Endothelial cell of hepatic sinusoid (primary cell): ENCODE results near the gene ELP5.

Experiments used
- in situ Hi-C: cut with HindIII; loops from 2 replicates; pipeline ENCODE4 v1.10.0; 2017; ENCODE audit warnings: low sequenced_read_pairs

The ELP5 gene

DNA sequence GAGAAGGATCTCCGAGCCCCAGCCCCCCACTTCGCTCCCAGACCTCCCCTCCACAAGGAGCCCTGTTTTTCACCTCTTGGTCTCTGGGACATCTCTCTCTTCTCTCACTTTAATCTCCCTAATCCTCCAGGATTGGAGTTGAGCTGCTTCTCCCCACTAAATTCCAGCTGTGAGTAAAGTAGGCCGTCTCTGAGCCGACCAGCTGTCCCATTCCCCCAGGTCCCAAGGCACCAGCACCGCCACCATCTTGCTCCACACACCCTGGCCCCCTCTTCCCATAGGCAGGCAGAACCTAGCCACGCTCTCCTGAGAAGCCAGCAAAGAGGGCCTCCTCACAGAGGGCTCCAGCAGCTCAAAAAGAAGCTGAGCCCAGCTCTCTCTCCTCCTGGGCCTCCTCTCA, 33.3 kb upstream of the ELP5 start:
- in situ Hi-C loops, result no loop called here

DNA sequence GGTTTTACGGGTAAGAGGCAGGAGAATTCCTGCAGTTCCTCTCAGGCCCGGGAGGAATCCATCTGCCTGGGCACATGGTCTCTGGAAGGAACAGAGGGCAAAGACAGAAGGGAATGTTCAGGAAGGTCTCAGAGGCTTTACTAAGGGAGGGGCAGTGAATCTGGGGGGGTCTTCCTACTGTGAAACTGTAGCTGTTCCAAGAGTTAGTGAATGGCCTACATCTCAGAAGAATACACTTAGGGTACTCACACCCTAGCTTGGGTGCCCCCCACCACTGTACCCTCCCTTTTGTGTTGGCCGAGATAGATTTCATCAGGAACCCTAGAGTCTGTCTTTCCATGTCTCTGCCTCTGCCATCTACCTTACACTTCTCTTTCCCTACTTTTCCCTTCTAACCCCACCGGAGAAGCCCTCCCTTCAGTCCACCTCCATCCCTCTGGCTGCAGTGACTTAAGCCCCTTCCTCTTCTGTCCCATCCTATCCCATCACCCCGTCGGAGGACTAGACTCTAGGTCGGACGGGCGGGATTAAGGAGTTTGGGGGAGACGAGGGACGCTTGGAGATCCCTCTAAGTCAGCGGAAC, 32.7 kb upstream of the ELP5 start:
- in situ Hi-C loops, result no loop called here

DNA sequence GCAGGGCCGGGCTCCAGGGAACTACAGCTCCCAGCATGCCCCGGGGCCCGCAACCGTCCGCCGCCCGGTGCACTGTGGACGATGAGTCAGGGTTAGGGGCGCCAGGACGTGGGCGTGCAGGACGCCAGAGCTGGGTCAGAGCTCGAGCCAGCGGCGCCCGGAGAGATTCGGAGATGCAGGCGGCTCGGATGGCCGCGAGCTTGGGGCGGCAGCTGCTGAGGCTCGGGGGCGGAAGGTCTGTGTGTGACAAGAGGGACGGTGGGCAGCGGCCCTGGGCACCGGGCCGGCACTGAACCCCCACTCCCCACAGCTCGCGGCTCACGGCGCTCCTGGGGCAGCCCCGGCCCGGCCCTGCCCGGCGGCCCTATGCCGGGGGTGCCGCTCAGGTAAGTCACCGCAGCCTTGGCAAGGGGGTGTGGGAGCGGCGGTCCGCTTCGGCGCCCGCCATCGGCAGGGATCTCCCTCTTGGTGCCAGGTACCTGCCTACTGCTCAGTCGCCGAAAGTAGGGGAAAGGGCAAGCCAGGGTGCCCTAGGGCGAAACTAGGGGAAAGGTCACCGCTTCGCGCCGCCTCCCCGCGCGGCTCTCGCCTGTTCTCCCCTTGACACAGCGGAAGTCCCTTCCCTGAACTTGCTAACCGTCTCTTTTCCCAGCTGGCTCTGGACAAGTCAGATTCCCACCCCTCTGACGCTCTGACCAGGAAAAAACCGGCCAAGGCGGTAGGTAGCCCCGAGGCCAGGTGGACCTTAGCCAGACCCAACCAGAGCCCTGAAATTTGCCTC, 32.0 kb upstream of the ELP5 start, which contains the start of the genes ACADVL and DLG4:
Gene ACADVL, plus strand, starts transcription at position 127 of the 781 bp plus-strand sequence. Its CDS starts 47 bp downstream, at position 174.
Gene DLG4, minus strand, starts transcription at position 25 of the 781 bp plus-strand sequence.
- in situ Hi-C loops, result no loop called here

DNA sequence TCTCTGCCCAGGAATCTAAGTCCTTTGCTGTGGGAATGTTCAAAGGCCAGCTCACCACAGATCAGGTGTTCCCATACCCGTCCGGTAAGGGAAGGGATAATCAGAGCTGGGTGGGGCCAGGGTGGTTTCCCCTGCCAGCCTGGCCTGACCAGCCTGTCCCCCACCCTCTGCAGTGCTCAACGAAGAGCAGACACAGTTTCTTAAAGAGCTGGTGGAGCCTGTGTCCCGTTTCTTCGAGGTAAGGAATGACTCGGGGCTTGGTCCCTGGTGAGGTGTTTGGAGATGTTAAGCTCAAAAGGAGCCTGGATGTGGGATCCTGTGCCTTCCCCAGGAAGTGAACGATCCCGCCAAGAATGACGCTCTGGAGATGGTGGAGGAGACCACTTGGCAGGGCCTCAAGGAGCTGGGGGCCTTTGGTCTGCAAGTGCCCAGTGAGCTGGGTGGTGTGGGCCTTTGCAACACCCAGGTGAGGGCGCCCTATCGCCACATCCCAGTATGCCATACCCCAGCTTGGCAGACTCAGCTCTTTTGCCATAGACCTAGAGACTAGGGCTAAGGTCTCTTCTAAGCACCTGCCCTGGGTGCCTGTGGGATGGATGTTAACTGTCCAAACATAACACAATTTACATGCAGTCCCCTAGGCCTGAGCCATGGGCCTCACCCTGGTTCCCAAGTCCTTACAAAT, 31.3 kb upstream of the ELP5 start:
- in situ Hi-C loops, result no loop called here

DNA sequence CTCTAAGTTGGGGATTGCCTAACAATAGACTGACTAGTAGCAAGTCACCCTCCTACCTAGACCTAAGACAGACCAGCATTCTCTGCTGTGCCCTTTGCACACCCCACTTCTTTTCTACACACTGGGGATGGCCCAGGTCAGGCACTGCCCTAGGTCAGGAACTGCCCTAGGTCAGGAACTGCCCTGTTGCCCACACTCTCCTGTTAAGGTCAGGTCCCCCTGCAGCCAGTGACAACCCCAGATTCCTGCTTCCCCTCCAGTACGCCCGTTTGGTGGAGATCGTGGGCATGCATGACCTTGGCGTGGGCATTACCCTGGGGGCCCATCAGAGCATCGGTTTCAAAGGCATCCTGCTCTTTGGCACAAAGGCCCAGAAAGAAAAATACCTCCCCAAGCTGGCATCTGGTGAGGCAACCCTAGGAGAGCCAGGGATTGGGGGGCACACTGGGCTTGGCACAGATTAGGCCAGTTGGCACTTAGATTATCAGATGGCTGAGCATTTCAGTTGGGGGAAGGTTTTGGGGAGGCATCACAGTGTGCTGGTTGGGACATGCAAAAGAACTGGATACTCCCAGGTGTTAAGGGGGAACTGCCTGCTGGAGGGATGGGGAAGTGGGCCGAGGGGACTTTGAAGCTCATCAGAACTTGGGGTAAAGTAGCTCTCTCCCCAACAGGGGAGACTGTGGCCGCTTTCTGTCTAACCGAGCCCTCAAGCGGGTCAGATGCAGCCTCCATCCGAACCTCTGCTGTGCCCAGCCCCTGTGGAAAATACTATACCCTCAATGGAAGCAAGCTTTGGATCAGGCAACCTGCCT, 30.5 kb upstream of the ELP5 start:
- in situ Hi-C loops, result no loop called here

DNA sequence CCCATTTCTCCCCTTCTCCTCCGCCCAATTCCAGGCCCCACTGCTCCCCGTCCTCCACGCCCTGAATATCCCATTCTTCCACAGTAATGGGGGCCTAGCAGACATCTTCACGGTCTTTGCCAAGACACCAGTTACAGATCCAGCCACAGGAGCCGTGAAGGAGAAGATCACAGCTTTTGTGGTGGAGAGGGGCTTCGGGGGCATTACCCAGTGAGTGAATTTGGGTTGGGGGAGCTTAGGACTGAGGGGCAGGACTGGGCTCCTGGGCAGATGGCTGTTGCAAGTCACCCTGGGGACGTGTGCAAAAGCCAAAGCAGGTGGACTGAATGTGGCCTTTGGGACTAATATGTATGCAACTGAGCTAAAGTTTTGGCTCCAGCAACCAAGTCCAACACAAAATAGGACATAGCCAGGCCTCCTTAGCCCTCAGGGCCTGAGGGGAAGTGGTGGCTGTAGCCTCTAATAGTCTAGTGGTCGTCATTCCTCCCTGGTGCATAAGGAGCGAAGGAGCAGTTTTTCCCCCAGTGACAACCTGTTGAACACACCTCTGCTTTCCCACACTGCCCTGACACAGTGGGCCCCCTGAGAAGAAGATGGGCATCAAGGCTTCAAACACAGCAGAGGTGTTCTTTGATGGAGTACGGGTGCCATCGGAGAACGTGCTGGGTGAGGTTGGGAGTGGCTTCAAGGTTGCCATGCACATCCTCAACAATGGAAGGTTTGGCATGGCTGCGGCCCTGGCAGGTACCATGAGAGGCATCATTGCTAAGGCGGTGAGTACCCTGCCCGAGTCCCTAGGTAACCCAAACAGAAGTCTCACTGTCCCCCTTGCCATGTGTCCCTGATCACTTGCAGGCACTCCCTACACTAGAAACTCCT, 29.7 kb upstream of the ELP5 start:
- in situ Hi-C loops, result no loop called here

DNA sequence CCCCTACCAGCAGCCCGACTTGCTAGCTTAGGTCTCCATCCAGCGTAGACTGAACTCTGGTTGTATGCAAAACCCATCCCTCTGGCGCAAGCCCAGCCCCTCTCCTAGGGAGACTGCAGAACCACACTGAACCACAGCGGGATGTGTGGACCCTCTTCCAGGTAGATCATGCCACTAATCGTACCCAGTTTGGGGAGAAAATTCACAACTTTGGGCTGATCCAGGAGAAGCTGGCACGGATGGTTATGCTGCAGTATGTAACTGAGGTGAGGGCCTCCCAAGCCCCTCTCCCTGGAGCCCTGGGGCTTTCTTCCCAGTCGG, 29.1 kb upstream of the ELP5 start:
- in situ Hi-C loops, result no loop called here

DNA sequence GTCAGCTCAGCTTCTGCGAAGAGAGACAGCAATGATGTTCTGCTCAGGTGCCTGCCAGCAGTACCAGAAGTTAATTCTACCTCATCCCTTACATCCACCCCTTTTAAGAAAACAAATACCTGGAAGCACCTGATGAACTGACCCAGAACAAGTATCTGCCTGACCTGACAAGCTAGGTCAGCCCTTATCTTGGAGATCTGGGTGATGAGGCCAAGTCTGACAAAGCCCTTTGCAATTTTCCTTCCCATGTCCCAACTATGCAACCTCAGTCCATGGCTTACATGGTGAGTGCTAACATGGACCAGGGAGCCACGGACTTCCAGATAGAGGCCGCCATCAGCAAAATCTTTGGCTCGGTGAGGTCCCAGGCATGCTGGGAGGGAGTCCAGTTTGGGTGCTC, 28.6 kb upstream of the ELP5 start:
- in situ Hi-C loops, result no loop called here

DNA sequence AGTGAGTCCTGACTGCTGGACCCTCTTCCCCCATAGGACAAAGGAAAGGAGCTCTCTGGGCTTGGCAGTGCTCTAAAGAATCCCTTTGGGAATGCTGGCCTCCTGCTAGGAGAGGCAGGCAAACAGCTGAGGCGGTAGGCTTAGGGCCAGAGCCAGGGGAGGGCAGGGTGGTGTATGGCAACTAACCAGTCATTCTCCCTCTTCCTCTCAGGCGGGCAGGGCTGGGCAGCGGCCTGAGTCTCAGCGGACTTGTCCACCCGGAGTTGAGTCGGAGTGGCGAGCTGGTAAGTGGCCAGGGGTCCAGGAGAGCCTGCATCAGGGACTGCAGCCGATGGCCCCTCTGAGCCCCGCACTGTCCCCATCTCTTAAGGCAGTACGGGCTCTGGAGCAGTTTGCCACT, 27.9 kb upstream of the ELP5 start:
- in situ Hi-C loops, result no loop called here

DNA sequence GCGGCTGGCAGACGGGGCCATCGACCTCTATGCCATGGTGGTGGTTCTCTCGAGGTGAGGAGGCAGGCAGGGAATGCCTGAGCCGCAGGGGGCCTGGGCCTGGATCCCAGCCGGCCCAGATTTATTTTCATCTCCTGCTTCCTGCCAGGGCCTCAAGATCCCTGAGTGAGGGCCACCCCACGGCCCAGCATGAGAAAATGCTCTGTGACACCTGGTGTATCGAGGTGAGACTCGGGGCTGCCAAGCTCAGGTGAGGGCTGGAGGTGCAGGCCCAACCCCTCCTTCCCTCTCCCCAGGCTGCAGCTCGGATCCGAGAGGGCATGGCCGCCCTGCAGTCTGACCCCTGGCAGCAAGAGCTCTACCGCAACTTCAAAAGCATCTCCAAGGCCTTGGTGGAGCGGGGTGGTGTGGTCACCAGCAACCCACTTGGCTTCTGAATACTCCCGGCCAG, 27.3 kb upstream of the ELP5 start:
- in situ Hi-C loops, result loop anchor here (5.0 kb wide), 3 partner anchors 62 to 103 kb away; partner anchors contain the start of gene NEURL4

DNA sequence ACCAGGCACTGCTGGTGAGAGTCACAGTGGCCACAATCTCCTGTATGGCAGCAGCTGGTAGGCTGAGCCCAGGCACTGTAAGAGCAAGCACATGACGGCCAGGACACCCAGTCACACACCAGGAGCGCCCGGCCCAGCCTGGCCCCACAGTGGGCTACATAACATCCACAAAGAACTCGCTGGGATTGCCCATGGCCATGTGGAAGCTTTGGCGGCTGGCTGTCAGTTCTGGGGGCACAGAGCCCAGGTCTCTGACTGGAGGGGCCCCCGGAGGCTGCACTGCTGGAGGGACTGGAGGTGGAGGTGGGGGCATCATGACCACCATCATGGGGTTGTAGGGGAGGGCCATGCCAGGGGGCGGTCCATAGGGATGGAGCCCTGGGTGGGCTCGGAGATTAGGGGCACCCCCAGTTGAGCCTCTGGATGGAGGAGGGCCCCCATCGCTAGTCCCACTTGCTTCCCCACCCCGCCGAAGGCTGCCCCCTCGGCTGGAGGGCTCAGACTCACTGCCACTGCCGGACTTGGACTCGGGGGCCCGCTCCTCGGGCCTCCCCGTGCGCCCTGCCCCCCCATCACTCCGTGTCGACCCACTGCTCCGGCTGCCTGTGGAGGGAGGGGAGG, 26.2 kb upstream of the ELP5 start:
- in situ Hi-C loops, result loop anchor here (5.0 kb wide), 3 partner anchors 64 to 101 kb away; partner anchors contain the start of gene NEURL4

DNA sequence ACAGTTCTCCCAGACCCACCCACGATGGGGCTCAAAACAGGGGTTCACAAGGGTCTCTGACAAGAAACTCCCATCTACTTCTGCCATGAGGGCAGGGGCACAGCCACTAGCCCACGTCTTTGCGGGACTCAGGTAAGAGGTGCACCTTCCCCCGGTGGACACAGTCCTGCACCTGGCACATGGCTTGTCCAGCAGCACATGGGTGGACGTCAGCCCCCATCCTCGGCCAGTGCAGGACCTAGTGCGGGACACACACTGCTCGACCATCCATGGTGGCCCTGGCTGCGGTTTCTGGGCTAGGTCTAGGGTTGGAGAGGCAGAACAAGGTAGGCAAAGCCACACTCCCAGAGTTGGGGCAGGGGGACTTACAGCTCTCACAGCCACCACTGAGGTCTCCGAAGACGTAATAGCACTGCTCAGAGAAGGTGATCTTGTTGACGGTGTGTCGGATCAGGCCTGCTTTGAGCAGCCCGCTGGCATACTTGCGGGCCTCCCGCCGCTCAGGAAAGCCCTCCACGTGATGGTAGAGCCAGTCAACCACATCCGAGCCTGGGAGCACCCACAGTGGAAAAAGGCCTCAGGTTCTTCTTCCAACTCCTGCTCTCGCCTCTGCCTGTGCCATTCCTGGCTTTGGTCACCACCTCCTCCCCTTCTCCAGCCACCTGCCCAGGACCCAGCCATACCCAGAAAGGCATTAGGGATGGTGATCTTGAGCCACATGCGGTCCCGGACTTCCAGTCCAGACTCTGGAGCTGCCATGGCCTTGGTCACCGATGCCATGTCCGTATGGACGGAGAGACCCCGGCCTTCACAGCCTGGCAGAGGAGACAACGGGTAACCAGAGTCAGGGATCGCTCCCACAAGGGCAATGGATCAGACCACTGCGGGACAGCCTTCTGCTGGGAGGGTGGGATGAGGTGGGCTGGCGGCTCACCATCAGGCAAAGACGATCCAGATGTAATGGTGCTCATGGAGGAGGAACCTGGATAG, 25.0 kb upstream of the ELP5 start:
- in situ Hi-C loops, result loop anchor here (5.0 kb wide), 3 partner anchors 65 to 100 kb away; partner anchors contain the start of gene NEURL4

DNA sequence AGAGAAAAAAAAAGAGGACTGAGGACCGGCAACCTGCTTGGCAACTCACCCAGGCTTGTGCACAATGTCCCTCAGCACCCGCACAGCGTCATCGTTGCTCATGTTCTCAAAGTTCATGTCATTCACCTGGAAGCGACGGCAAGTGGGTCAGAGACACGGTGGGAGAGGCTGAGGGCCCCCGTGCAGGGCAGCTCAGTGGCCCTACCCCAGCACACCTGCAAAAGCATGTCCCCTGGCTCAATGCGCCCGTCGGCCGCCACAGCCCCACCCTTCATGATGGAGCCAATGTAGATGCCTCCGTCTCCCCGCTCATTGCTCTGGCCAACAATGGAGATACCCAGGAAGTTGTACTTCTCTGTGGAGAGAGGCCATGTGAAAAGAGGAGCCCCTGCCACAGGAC, 23.1 kb upstream of the ELP5 start:
- in situ Hi-C loops, result loop anchor here (5.0 kb wide), 3 partner anchors 67 to 98 kb away; partner anchors contain the start of gene NEURL4

DNA sequence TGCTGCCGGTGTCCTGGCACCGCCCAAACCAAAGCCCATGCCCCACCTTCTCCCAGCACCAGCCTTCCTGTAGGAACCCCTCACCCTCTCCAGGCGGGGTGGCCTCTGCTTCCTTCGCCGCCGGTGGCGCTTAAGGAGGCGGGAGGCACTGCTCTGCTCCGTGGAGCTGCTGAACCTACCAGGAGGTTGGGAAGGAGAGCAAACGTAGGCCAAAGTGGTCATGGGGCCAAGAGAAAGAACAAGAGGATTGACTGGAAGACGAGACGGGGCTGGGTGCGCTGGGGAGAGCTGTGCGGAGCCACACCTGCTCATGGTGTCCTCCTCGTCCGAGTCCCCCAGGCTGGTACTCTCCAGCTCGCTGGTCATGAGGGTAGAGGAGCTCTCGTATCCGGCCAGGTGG, 22.5 kb upstream of the ELP5 start:
- in situ Hi-C loops, result loop anchor here (5.0 kb wide), 3 partner anchors 67 to 98 kb away; partner anchors contain the start of gene NEURL4

DNA sequence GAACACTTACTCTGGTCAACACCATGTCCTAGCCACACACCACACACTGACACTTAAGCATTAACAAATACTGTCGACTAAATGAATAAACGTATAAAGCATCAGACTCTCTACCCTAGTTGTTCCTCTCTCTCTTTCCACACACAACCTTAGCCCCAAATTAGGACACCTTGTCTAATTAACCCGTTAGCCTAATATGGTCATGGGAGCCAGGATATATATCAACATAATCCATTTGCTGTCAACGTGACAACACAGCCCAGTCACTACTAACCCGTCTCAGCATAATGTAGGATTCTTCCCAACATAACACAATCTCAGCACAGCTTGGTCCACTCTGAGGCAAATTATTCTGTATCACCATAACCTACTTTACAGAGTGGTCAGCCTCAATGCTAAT, 19.9 kb upstream of the ELP5 start:
- in situ Hi-C loops, result no loop called here

DNA sequence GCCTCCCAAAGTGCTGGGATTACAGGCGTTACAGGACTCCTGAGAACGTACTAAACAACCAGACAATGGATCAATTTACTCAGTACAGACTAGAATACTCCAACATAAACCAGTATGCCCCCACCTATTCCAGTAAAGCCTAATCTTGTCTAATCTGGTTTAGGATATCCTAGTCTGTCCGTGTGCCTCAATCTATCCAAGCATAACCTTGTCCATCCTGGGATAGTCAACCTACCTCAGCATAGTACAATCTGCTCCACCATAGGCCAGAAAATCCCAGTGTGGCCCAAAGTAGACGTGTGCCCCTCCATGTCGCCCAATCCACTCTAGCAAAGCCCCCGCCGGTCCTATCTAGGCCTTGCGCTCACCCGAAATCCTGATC, 18.3 kb upstream of the ELP5 start:
- in situ Hi-C loops, result no loop called here

DNA sequence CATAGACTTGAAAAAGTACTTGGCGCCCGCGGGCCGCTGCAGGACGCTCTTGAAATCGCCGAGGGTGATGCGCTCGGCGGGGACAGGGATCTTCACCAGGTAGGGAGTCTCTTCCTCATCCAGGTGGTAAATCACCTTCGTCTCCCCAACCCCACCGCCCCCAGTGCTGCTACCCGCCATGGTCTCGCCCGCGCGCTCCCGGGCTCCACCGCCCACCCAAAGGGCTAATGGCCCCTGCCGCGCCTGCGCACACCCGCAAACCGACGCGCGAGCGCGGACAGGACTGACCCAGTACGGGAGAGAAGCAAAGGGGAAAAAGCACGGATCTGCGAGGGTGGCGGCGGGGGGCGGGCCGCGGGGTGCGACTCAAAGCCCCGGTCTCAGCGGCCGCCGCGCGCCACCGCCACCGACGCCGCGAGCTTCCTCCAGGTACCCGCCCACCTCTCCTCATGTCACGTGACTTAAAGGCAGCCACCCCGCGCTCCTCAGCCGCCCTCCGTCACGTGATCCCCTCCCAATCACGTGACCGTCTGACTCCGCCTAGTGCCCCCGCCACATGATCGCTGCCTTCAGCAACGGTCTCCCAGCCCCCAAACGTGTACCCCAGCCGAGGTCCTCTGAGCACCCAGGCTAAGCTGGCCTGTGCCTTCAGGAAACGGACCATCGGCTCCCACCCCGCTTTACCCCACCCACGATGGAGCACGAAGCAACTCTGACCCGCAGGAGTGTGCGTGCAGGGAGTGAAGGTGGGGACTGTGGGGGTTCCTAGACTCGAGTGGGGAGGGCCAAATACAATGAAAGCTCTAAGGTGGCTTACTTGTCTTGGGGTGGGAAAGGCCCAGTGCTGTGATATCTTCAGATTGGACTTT, 17.7 kb upstream of the ELP5 start, which contains the start of gene DVL2:
Gene DVL2, minus strand, starts transcription at position 435 of the 869 bp plus-strand sequence. Its CDS starts 255 bp downstream, at position 180.
- in situ Hi-C loops, result no loop called here
